ENCODE results near the gene TMEM63B.
"Not testable (repeated sequence)": the region's sequence is repeated elsewhere in the genome, so short reads cannot be mapped to it uniquely, and the experiment has no call there.

The TMEM63B gene

DNA sequence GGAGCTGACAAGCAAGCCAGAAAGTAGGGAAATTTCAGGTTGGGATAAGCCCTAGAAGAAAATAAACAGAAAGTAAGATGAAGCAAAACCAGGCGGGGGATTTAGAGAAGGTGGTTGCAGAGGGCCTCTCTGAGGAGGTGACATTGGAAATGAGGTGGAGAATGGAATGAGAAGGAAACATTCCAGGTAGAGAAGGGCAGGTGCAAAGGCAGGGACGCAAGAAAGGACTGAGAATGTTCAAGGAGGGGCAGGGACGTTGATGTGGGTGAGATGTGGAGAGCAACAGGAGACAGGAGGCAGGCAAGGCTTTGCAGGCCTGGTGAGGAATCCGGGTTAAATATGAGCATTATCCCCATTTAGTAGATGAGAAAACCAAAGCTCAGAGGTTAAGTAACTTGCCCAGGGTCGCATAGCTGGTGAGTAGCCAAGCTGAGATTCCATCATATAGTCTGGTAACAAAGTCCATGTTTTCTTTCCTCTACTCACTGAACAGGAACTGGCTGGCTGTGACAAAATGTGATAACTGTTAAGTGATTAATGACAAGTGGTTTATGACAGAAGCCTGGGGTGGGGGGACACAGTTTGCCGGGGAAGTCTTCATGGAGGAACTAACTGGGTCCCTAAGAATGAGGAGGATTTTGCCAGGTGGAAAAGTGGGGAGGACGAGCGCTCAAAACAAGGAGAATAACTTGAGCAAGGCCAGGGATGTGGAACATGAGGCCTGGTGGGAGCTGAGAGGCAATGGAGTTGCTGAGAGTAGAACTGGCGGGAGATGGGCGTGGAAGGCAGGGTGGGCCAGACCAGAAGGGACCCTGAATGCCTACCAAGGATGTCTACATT, 32.7 kb upstream of the TMEM63B start:
- no peak for DNase-seq

DNA sequence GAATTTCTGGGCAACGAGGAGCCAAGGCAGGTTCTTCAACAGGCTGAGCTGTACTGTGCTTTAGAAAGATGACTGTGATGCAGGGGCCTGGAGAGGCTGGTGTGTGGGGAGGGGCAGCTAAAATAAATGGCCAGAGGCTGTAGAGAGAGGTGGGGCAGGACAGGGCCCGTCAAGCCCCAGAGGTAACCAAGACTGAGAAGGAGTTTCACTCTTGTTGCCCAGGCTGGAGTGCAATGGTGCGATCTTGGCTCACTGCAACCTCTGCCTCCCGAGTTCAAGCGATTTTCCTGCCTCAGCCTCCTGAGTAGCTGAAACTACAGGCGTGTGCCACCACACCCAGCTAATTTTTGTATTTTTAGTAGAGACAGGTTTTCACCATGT, 32.1 kb upstream of the TMEM63B start:
- DNase-seq = not testable (repeated sequence)

DNA sequence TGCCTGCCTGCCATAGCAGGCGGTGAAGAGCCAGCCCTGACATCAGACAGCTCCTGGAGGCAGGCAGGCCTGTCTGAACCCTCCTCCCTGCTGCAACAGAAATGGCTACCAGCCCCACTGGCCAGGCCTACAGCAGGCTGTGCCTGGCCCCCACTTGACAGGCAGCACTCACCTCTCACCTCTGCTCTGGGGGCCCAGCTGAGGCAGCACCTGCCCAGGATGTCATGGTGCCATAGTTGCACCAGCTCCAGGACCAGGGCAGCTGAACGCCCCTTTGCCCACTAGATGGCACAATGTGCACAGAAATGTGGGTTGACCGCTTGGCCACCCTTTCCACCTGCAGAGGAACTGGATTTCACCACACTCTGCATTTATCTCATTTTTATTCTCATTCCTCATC, 30.7 kb upstream of the TMEM63B start:
- DNase-seq = peak; percentile 39

DNA sequence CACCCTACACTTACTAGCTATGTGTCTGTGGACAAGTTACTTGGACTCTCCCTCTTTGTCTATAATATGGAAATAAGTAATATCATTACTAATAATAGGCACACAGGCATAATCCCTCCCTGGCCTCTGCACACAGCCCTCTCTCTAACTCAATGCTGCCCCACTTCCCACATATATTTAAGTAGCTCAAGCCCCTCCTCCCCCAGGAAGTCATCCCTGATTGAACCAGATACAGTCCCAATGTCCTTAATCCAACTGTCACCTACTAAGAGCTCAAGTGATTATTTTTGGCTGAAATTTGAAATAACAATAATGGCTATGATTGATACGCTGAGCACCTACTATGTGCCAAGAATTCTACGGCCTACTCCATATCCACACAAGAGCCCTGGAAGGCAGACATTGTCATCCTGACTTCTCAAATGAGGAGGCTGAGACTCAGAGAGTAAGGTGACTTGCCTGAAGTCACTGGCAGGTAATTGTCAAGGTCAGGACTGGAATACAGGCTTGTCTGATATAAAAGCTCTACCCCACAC, 29.5 kb upstream of the TMEM63B start:
- no peak for DNase-seq

DNA sequence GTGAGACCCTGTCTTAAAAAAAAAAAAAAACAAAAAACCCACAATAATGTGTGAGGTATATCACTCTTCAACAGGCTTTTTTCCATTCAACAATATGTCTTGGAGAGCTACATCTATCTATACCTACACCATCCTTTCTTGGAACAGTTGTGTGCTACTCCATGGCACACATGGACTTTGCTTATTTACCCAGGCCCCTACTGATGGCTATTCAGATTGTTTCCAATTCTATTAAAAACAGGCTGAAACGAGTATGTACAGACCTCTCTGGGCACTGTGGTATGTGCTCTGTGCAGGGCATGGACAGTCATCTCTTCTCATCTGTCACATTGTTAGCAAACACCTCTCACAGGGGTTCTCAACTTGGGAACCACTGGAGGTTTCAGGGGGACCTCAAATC, 28.2 kb upstream of the TMEM63B start:
- no peak for DNase-seq

DNA sequence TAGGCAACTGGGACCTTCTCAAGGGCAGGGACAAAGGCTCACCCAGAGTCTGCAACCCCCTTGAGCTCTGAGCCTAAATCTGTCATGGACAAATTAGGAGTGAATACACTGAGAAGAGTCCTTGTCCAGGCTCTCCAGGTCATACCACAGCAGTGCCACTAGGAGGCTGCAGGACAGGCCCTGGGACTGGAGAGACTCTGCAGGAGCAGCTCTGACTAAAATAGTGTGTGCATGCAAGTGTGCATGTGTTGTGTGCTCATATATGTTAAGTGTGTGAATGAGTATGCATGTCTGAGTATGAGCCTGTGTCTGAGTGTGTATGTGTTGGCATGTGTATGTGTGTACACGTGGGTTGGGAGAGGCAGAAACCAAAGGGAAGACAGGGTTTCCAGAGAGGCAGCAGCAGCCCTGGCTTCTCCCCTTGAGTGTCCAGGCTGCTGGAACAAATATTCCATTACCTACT, 27.2 kb upstream of the TMEM63B start:
- no peak for DNase-seq

DNA sequence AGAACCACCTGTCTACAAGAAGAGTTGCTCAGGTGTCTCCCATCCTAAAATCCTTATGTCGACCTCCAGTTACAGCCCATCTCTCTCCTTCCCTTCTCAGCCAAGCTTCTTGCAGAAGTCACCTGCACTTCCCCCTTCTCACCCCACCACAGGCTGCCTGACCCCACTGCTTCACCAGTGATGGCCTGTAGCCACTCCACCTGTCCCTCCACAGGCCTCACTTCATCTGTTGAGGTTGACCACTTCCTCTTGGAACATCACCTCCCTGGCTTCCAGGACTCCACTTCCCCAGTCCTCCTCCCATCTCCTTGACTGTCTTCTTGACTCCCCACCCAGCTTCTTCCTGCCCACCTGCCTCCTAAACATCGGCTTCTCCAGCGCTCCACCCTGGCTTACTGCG, 25.5 kb upstream of the TMEM63B start:
- no peak for DNase-seq

DNA sequence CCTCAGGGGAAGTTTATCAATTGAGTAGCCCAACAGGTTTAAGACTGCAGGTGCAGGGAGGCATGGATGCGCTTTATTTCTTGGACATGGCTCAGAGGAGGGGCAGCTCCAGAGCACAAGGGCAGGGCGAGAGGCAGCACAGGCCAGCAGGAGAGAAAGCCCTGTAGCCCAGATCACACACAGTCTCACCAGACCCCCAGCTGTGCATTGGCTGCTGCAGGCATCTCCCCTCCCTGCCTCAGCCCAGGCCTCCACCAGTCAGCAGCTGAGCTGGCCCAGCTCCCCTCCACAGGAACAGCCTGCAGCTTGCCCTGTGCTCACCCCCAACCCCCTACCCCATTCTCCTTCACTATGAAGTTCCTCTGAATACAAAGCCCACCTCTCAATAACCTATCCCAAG, 24.8 kb upstream of the TMEM63B start:
- no peak for DNase-seq

DNA sequence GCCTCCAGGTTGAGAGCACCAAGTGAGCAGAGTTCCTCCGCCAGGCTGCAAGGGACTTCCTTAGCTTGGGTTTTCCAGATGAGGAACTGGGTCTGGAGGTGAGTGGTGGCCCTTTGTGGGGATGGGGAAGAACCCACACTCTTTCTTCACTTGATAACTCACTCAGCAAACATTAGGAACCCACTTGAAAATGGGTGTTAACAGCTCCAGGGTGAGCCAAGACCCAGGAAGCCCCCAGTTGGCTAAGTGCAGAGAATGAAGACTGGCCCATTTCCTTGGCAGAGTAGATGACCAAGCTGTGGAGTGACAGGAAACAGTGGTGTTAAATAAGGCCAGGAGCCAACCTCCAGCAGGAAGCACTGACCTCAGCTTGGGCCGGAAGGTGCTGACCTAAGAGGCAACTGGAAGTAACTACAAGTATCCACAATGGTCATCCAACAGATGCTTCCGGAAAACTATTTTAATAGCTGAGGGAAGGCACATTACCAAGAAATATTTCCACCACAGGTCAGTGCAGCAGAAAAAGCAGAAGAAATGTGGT, 22.8 kb upstream of the TMEM63B start:
- DNase-seq = no peak

DNA sequence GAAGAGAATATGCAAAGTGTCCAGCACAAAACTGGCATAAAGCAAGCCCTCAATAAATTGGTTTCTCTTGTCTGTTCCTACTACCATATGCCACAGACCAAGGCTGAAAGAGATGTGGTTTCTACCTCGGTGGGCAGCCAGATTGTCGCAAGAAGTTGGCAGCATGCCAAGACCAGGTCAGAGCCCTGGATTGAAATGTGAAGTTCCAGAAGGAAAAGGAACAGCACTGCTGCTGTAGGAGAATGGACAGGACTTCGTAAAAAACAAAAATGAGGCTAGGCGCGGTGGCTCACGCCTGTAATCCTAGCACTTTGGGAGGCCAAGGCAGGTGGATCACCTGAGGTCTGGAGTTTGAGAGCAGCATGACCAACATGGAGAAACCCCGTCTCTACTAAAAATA, 22.2 kb upstream of the TMEM63B start:
- DNase-seq = no peak

DNA sequence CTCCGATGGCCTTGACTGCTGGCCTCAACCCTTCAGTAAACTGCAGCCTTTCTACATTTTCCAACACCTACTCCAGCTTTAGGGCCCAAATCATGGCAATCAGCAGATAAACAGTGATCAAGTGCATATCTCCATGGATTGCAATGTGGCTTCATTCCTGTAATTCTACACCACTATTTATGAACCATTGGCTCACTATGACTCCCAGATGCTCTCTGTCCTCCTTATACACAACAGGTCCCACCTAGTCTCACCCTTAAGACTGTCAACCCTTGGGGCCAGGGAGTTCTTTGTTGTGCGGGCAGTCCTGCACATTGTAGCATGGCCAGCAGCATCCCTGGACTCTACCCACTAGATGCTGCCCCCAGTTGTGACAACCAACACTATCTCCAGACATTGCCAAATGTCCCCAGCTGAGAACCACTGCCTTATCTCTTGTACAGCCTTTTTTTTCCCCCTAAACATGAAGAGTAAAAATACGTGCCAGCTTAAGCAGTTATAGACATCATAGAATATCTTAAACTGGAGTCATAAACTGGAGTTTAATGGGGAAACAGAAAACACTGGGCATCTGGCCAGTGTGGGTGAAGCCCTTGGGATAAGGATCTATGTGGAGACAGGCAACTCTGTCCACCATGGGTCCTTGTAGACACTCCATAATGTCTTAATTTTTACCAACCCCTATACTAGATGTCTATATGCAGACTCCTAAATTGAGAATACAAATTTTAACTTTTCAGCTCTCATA, 21.2 kb upstream of the TMEM63B start:
- DNase-seq = no peak

DNA sequence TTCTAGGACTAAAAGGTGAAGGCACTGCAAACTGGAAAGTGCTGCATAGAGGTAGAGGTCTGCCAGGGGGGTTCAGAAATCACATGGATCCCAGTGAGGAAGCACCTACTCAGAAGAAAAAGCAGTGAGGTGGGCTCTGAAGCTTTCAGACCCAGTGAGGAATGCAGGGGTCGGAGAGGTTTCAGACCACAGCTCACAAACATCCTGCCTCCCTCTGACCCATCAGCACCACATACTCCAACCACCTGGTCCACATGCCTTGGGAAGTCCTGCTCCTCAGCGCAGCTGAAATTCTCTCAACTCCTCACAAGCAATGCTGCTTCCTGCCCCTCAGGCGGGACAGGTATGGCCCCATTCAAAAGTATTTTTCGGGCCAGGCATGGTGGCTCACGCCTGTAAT, 20.3 kb upstream of the TMEM63B start:
- DNase-seq = no peak

DNA sequence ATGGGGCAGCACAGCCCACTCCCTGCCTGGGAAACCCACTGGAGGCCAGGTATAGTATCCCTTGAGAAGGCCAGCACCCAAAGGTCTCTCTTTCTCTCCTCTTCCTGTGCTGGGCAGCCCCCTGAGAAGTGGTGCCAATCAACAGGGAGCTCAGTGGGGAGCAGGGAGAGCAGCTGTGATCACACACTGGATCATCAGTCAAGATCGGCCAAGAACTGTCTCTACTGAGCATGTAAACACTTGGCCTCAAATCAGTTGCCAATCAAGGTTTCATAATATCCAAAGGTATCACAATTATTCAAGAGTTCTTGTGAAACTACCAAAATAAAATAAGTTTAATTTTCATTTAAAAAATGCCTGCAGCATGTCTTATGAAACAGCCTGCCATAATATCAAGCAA, 18.9 kb upstream of the TMEM63B start:
- DNase-seq = no peak

DNA sequence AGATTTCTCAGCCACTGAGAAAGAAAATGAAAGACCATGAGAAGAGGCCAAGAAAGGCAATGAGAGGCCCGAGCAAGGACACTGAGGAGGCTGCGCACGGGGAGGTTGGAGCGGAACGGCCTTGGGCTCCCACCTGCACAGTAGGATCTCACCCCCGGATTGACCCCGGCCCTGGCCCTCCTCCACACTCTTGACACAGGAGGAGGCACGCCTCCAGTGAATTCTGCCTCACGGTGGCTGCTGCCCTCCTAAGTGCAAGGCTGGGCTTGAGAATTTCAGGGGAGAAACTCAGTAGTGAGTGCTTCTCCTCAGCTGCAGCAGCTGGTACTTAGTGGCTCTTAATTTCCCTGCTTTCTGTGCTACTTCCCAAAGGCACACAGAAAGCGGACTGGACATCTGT, 18.1 kb upstream of the TMEM63B start:
- DNase-seq = no peak

DNA sequence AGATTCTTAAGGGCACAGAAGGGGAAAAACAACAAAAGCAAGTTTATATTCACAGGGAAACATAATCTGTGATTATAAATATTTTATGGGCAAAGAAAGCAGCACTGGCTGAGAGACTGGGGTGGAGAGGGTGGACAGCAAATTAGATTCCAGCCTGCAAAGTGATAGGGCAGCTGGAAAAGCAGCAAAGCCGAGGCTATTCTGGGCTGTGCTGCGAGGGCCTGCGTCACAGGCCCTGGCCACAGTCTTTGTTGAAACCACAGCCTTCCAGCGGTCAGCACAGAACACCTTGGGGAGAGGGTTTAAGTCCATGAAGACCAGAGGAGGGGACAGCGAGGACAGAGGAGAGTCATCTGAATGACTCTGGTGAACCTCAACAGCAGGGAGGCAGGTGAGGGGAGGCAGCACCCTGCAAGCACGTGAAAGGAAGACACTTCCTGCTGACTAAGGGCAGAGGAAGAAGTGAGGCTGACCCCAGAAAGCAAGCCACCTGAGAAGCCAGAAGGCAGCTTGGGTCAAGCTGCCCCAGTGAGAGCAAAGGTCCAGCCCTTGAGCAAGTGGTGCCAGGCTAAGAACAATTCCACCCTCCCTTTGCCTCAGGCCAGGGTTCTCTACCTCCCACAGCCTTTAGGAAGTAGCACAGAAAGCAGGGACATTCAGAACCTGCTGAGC, 17.2 kb upstream of the TMEM63B start:
- DNase-seq = no peak

DNA sequence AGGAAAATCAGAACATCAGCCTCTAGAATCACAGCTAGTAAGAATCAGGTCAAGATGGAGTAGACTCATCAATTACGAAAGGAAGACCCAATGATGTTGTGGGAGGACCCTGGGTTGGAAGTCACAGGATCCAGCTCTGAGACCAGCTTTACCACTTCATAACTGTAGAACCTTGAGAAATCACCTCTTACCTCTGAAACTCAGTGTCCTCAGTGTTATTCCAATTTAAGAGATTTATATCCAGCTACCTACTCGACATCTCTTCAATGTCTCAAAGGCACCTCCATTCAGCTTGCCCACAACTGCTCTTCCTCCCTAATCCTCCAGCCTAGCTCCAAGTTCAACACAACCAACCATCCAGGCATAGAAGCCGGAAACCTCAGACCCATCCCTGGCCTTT, 16.4 kb upstream of the TMEM63B start:
- DNase-seq = no peak

DNA sequence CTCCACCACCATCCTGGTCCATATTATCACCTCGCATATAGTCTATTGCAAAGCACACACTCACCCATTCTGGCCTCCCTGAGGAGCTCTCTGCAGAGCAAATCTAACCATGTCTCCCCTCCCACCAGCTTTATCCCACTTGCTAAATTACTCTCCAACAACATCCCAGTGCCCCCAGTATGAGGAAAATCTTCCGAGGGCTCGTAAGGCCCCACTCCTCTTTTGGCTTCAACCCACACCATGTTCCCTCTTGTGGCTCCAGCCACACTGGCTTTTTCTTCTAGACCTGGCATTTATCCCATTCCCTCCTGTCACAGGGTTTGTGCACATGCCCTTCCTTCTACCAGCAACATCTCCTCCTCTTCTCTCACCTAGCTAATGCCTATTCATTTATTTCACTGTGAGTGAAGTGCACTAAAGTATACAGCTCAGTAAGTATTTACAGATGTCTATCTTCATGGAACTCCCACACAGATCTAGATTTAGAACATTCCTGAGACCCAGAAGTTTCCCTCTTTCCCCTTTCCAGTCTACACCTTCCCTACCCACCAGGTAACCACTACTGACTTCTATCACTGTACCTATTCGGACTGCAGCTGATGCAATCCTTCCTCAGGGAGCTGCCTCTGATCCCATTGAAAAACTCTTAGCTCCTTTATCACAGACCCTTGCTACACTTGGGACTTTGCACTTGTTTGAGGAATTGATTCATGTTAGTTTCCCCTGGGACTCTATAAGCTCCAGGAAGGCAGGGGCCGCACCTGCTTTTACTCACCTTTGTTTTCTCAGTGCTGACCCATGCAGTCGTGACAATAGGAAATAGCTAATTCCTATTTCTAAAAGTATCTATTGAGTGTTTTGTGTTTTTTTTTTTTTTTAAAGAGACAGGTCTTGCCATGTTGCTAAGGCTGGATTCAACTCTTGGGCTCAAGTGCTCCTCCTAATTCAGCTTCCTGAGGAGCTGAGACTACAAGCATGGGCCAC, 15.6 kb upstream of the TMEM63B start:
- DNase-seq = no peak

DNA sequence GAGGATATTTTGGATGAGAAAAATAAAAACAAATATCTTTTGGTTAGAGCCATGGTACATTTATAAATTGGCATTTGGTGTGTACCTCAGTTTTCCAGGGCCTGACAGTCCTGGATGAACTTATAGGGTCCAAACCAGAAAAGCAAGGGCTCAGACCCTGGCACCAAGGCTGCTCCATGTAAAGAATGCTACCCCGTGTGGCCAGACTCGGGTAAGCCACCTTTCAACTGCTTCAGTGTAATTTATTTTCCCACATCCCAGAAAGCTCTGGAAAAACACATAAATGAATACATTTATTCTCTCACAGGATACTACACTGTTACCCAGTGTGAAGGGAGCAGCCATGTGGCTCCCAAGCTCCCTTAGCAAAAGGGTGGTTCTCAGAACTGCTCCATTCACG, 13.9 kb upstream of the TMEM63B start:
- DNase-seq = no peak

DNA sequence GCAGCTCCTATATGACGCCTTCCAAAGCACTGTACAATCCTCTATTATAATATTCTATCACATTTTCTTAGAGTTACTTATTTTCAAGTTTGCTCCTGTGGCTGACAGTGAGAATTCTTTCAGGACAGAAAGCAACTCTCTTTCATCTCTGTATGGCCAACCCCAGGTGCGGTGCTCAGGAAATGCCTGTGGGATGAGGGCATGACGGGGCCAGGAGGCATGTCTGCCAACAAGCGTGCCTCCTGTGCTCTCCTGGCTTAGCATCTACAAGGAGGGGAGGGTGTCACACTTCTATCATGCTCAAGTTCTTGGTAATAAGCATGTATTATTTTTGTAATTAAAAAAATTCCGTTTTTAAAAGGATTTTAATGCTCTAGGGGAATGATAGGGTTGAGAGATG, 11.5 kb upstream of the TMEM63B start:
- DNase-seq = no peak

DNA sequence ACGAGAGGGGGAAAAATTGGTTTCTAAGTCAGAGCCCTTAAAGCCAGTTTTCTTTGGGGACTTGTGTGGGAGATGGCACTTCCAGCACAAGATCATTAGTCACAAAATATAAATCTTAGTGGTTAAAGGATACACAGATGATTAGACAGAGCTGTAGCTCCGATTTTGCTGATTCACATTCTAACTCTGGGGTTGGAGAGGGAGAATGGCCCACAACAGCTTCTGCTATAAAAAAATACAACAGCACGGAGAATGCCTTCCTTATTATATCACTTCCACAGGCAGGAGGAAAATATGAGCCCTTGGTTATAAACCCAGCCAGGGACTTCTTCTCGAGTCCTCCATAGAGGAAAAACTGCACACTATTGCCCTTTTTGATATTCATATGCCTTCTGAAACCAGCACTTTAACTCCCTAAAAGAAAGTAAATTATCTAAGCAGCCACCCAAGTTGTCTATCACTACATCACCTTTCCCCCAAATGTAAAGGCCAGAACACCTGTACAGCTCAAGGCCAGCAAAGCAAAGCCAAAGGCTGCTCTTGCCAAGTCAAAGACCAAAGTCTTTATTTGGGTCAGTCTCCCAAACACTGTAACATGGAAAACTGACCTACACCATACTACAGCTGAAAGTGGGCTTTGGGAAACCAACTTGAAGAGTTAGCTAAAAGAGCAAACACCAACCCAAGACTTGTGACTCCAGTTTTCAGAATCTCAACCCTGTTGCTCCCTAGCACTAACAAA, 10.5 kb upstream of the TMEM63B start:
- no peak for DNase-seq

DNA sequence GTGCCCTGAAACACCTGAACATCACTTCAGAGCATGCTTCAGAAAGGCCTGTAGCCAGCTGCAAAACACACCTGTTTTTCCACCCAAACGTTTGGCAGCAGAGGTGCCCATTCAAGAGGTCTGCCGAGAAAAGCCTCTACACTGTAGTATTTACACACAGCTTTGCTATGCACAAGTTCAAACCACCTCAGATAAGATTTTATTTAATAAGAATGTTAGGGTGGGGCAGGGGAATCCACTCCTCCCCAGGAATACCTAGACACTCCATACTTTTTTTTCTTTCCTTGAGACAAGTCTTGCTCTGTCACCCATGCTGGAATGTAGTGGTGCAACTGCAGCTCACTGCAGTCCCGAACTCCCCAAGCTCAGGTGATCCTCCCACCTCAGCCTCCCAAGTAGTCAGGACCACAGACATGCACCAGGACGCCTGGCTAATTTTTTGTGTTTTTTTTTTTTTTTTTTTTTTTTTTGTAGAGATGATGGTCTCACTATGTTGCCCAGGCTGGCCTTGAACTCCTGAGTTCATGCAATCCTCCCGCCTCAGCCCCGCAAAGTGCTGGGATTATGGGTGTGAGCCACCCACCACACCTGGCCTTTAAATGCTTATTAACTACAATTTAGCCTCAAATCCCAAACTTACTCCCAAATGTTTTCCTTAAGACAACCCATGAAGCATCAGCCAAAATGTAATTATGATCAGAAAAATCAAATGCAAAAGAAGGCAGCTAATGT, 9.8 kb upstream of the TMEM63B start:
- DNase-seq = no peak
